Measurements from ENCODE around the gene MATN4. TPM values are rescaled to one million over a fixed set of nuclear protein-coding genes. Genes with fewer than 3 reads are reported as not detected.

Gene MATN4
- total RNA-seq, 3 donors from 2014 or later (not counting 1 experiment from before 2014, with no cell fraction given): not detected

Other genes starting within 250 kb of the MATN4 start
- gene KCNS1, start 207.2 kb downstream of the MATN4 start, total RNA-seq: not detected
- not detected for gene WFDC5, start 193.1 kb downstream of the MATN4 start, total RNA-seq
- not detected for gene WFDC12, start 183.8 kb downstream of the MATN4 start, total RNA-seq
- gene PI3, start 133.4 kb downstream of the MATN4 start, total RNA-seq: 1 to 10 TPM in 1 of 3 donors, not detected in 2; 2.4 TPM
- not detected for gene SEMG1, start 101.3 kb downstream of the MATN4 start, total RNA-seq
- not detected for gene SEMG2, start 86.9 kb downstream of the MATN4 start, total RNA-seq
- gene SLPI, start 53.7 kb downstream of the MATN4 start, total RNA-seq: under 1 TPM in 1 of 3 donors, not detected in 2; 0.90 TPM
- gene RBPJL, start 1.5 kb downstream of the MATN4 start, total RNA-seq: not detected
- gene SDC4, start 40.1 kb upstream of the MATN4 start, total RNA-seq: 1 to 10 TPM in 2 of 3 donors, under 1 TPM in 1; 0.45 to 1.8 (median 1.5) TPM
- gene SYS1, start 54.9 kb upstream of the MATN4 start, total RNA-seq: 10 to 100 TPM; 73.8 to 77.4 (median 74.0) TPM
- gene TP53TG5, start 70.0 kb upstream of the MATN4 start, total RNA-seq: under 1 TPM in 1 of 3 donors, not detected in 2; 0.14 TPM
- gene DBNDD2, start 100.0 kb upstream of the MATN4 start, total RNA-seq: 10 to 100 TPM; 13.0 to 14.7 (median 13.3) TPM
- gene PIGT, start 107.8 kb upstream of the MATN4 start, total RNA-seq: 100 to 1,000 TPM; 173 to 190 (median 187) TPM
- gene WFDC2, start 161.5 kb upstream of the MATN4 start, total RNA-seq: not detected
- not detected for gene SPINT3, start 207.3 kb upstream of the MATN4 start, total RNA-seq
- gene WFDC6, start 231.2 kb upstream of the MATN4 start, total RNA-seq: not detected
- gene EPPIN, start 239.1 kb upstream of the MATN4 start, total RNA-seq: not detected